HG03432 (cell line): ENCODE data around the gene PDIA5.

Source experiments
- ATAC-seq: cut with Tn5 transposase; IDR thresholded peaks from one replicate; pipeline ENCODE4 v1.9.1; 2021; ENCODE audit warnings: mild to moderate bottlenecking, moderate library complexity; ENCODE audit not compliant: unreplicated experiment

The PDIA5 gene

DNA sequence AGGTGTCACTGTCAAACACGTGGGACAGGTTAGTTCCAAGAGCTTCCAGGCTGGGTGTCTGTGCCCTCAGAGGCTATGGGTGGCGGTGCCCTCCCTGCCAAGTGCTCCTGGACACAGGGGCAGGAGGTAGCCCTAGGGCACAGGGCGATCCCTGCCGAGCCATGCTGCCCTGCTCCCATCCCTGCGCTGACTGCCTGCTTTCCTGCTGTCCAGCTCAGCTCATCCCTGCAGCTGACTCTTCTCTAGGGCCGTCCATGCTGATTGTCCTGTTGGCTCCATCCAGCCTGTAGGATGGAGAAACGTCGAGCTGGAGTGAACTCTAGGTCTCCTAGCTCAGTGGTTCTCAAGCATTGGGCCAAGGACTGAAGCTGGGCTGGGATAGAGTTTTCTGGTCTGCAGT, 3.7 kb downstream of the PDIA5 start:
- ATAC-seq = no peak

DNA sequence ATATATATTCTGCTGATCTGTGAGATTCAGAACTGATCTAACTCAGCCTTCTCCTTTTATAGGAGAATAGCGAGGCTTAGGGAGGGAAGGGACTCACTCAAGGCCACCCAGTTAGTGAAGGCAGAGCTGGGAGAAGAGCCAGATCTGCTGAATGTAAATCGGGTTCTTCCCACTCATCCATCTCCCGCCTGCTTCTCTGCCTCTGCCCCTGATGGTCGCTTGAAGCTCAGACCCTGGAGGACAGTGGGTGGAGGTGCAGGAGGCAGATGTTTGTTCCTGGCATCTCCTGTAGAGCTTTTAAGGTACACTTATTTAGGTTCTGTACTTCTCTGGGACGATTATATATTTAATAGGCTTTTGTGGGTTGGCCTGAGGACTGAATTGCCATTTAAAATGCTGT, 4.3 kb downstream of the PDIA5 start:
- ATAC-seq = no peak

DNA sequence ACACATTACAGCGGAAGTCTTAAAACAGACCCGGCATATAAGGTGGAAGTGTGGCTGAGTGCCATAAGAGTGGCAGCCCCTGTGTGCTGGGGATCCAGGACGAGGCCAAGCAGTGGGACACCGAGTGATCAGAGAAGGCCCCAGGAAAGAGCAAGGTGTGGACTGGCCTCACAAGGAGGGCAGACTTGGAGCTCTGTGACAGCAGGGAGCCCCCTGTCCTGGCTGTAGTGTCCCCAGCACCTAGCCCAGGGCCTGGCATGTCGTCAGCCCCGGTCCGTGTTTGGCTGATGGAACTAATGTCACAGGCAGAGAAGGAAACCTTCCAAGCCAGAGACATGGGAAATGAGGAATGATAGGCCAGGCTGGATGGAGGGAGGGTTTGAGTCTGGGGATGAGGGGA, 4.8 kb downstream of the PDIA5 start:
- no peak for ATAC-seq

DNA sequence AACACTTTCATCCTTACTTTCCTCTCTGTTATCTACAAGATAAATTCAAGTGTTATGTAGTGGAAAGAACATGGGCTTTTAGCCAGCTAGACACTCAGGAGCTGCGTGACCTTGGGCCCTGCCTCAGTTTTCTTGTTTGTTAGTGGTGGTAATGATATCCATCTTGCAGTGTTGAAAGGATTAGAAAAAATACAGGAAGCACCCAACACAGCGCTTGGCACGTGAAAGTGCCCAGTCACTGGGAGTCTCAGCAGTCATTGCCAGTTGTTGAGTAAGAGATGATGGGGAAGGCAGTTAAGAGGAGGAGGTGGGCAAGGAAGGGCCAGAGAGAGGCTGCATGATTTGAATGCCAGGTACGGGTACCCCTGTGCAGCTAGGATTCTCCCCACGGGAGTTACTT, 5.3 kb downstream of the PDIA5 start:
- ATAC-seq = no peak

DNA sequence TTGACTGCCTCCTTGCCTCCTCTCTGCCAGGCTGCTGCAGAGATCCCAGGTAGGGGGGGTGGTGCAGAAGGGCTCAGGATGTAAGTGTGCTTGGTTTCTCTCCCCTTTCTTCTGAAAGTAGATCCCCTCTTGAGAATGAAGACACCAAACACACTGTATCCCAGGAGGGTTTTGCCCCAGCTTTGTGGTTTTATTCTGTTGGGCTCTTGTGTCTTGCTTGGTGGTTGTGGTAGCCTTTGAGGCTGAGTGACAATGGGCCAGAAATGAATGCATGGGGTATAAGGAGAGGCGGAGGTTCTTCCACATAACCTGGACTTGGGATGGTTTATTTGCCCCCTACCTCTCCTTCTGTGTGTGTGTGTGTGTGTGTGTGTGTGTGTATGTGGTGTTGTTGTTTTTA, 5.7 kb downstream of the PDIA5 start:
- no peak for ATAC-seq

DNA sequence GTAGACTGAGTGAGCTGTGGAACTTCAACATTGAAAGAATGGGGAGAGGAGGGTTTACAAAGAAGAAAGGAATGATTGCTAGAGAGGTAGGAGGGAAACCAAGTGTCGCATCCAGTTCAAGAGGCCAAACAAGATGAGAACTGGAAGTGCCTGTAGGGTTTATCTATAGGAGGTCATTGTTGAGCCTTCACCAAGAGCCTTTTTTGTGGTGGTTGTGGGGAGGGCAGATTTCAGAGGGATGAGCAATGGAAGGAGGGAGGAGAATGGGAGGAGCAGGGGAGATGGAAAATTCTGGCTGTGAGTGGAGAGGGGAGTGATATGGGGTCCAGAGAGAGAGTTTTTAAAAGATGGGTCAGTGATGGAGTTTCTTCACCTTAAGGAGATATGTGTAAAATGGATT, 8.5 kb downstream of the PDIA5 start:
- ATAC-seq = no peak

DNA sequence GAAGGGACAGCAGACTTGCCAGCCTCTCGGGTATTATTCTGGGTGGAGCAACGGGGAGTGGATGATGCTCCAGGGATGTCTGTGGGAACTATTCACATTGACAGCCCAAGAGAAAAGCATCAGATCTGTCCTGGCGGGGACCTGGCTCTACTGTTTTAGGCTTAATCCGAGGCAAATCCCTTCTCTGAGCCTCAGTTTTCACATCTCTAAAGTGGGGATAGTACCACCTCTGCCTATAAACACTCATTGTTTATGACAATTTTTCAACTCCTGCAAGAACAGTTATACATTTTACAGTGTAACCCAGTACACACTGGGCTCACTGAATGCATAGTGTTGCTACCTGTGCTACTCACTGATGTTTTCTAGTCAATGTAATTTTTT, 9.3 kb downstream of the PDIA5 start:
- ATAC-seq = no peak

DNA sequence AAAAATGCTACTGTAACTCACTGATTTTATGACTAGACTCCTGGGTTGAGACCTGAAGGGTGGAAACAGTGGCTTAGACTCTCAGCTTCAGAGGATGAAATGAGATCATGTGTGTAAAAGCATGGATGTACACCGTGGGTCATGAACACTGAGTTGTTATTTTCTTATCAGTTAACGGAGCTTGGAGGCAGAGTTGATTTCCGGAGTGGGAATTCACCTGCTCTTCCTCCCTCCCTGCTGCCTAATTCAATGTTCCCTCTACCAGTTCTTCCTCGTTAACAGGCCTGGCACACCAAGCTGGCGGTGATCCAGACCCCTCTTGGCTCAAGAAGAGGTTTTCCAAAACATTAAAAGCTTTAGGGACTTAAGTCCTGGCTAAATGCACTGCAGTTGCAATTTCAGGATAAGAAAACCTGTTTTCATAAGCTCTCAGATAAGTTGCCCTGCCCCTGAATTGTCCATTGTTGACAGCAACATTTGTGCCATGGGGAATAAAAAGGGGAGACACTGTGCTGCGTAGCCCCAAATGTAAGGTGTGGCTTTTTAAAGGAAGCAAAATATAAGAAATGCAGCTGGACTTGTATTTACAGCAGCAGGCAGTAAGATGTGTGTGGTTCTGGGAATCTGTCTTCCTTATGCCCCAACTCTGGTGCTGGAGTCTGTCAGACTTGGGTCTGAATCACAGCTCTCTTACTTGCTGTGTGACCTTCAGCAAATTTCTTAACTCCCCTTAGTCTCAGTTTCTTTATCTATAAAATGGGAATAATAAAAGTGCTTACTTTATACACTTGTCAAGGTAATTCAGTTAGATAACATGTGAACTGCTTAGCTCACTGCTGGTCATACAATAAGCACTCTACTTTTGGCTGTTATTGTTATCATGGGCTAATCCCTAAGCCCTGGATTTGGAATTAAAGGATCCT, 9.9 kb downstream of the PDIA5 start:
- ATAC-seq = no peak

DNA sequence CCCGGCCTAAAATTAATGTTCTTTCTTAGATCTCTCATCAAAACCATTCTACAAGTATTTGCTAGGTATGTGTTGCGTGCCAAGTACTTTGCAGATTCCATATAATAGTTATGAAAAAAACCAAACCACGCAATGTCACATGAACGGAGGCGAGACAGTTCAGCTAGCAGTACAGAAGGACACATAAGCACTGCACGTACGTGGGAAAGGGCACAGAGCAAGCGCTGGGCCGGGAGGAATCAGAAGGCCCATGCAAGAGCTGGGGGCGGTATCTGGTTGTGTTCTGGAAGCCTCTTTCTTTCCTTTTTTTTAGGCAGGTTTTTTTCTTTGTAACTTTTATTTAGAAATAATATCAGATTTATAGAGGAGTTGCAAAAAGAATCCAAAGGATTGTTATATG, 11.3 kb downstream of the PDIA5 start:
- no peak for ATAC-seq

DNA sequence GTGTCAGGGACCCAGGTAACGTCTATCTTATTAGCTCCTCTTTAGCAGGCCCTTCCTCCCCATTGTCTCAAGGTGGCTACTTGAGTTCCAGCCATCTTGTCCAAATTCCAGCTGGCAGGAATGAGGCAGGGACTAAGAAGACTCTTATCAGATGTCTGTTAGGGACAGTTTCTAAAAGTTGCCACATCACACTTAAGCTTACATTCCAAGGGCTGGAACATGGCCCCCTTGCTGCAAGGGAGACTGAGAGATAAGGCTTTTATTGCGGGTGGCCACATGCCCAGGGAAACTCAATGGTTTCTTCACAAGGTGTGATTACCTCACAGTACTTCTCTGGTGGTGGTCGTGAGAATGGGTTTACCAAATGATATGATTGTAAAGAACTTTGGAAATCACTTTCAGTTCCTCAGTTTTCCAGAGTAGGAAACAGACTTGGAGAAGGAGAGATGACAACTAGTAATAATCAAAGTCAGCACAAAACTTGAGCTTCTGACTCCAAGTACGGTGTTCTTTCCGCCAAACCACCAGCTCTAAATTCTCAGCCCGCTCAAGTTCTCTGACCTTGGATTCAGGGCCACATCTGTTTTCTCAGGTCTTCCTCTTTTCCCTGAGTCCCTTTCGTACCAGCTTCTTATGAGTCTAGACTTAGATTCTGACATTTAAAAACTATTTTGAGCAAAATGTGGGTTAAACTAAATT, 14.2 kb downstream of the PDIA5 start:
- ATAC-seq = no peak

DNA sequence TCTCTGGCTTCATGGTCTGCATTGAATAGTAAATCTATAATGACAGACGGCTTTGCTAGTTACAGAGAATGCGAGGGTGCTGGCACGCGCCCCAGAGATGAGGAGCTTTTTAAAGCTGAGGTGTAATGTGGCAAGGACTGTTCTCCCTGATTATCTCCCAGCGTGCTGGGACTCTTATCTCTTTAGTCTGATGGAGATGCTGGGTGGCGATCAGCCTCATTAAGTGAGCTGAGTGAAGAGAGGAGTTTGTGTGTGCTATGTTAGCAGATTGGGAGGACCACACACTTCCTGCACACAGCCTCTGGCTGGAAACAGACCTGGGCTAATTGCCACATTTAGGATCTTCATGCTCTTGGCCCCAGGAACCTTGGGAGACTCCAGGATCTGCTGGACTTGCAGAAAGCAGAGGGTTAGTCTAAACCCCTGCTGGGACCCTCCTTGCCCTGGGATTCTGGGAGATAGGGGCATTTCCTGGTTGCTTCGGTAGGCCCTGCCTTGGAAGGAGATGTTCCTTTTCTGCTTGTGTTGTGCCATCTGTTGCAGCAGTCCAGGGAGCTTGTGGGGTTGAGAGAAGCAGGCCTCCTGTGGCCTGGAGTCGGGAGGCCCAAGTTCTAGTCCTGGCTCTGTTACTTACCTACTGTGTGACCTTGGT, 15.0 kb downstream of the PDIA5 start:
- ATAC-seq = no peak

DNA sequence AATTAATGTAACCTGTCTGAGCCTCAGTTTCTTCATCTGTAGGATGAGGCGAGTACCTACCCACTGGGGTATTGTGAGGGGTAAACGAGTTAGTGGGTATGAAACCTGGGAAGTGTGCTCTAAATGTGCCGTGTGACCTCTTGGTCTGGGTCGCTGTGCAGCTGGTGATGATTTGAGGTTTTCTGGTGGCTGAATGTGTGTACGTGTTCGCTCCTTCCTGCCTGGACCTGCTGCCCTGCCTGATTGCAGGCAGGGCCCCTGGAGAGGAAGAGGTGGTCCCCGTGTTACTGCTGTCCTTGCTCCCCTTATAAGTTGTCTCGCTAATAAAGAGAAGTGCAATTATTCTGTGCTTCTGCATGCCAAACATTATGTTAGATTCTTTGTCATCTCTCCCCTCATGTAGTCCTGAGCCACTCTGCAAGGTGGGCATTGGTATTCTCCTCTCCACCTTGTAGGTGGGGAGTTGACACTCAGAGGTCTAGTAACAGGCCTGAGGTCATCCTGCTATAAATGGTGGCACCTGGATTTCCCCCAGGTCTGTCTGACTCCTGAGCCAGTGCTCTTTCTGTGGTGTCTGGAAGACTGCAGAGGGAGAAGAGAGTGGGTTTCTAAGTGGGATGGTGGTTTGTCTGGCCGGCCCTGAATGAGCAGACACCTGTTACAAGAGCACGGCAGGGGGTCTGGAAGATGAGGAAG, 15.7 kb downstream of the PDIA5 start:
- peak; percentile 79 for ATAC-seq

DNA sequence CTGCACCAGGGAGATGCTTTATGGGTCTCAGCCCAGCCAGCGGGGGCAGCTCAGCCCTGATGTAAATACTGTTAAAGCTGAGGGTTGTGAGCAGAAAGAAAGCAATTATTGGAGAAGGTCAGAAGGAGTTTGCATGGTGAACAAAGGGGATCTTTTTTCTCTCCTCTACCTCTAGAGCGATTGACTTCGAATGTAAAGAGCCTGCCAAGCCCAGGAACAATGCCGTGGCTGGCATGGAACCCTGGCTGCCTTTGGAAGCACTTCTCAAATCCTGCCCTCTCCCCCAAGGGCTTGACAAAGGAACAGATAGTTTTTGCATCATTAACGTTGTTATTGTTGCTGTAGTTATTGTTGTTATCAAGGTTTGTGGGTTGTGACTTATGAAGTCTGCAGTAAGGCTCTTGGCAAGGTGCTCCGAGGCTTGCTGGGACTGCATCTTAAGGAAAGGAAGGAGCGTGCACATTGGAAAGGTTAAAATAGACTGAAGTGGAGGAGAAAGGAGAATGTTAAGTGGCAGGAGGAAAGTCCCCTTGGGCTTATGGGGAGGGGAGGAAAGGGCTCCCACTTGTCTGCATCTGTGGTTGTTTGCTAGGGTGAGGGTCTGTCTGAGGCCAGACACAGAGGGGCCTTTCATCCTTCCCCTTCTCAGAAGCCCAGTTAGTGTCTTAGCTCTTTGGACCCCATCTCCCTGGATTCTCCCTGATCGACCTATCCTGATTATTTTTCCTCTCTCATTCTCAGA, 16.7 kb downstream of the PDIA5 start:
- no peak for ATAC-seq

DNA sequence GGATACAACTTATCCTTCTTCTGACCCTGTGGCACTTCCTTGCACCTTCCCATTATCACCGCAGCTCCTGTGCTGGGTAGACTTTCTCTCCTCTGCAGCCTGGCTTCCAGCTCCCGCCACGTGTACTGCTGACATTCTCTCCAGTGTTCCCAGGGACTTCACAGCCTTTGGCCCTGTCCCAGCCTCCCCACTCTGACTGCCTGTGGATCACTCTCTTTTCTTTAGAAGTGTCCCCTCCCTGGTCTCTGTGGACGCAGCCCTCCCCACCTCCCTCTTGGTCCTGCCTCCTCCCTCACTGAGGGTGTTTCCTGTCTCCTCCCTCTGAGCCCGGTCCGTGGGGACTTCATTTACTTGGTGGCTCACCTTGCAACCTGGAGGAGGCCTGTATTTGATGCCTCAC, 17.4 kb downstream of the PDIA5 start:
- ATAC-seq = no peak

DNA sequence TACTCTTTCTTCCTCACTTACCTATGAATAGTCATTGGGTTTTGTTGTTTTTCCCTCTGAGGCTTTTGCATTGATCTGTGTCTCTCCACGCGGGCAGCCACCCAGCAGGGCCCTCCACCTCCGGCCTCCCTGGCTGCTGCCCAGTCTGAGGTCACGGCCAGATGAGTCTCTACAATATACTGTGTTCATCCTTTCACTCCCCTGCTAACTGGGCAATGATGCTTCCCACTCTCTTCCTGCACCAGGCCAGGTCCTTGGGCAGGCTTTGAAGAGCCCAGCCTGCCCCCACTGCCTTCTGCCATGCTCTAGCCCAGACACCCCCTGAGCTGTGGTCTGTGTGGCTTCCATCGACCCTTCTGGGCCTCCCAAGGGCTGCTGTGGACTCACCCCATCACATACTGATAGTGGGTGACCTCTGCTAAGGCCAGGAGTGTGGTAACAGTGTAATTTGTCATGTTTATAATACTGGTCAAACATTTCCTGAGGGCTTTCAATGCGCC, 18.0 kb downstream of the PDIA5 start:
- ATAC-seq = no peak

DNA sequence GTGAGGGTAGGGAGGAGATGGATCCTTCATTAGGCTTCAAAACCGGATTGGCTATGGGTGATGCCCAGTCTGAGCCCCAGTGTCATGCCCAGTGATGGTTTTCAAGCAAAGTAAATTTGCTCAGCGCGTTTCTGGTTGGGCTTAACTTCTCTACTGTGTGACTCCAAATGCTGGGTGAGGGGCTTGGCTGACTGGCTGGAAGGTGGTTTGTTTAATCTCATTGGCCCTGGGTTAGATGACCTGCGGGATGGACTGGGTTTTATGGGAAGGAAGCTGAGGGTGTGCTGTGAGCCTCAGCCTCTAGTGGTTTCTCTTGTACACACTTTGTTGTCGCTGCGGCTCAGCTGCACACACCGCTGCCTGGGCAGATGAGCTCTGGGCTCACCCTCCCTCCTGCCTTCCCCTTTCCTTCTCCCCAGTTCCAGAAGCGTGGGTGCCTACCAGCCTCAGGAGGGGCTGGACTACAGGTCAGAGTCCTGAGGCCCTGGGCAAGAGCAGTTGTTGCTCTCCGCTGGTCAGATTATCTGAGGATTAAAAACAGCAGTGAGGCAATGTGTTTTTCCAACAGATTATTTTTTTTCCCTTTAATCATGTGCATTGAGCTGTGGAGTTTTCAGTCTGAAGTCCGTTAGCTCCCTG, 18.6 kb downstream of the PDIA5 start:
- no peak for ATAC-seq

DNA sequence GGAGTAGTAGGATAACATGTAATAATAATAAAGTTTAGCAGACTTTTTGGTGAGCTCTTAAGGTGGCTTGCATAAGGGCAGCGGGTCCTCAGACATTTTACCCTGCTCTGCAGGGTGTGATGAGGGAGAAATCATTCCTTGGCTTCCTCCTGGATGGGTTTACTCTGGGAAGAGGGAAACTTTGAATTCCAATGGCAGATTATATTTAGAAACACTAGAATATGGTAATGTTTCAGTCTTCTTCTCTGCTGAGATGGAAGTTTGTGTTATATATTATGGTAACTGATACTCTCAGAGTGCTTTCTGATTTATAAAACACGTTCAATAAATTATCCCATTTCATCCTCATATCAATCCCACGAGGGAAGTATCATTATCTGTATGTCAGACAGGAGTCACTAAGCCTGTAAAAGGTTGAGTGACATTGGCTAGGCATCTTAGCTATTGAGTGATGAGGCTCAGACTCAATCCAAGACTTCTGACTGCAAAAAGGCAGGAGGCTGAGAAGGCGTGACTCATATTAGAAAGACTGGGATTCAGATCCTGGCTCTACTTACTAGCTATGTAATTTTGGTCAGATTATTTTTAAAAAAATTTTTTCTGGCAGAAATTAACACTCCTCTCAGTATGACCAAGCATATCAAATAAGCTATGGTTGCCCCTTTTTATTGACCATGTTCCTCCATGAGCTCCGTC, 19.3 kb downstream of the PDIA5 start:
- no peak for ATAC-seq

DNA sequence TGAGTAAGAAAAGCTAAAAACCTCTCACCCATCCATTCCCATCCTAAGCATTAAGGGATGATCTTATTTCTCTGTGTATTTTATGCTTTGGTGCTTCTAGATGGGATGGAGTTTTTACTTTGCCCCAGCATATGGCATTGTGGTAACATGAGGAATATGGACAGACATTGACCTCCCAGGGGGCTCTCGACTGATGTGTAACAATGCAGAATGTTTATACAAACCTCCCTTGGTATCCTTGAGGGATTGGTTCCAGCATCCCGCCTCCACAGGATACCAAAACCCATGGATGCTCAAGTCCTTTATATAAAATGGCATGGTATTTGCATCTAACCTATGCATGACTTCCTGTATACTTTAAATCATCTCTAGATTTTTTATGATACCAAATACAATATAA, 21.6 kb downstream of the PDIA5 start:
- no peak for ATAC-seq

DNA sequence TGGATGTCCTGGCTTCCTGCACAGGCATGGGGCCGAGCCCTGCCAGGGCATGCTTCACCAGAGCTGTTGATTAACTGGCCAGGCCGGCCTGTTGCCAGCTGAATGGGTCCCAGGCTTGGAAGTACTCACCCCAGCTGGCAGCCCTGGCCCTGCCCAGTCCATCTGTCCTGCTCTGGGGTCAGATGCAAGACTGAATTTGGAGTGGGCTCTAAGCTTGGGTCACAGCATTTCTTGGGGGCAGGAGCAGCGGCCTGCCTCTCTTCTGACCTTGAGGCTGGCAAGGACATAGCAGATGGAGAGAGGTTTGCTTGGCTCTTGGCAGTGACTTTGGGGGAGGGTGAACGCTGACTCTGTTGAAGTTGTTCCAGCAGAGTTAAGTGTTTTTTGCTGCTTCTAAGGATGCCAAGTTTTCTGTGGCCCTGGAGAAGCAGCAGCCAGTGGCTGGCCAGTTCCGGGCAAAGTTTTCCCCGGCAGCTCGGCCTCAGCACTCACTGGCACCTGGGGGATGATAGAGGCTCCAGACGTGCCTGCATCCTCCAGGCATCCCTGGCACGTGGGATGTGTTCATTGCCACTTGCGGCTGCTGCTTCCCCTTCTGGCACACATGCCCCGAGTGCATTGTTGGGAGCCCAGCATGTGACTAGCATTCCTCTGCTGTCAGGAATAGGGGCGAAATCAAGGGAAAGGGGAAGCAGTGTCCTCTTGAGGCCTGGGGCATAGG, 22.9 kb downstream of the PDIA5 start:
- ATAC-seq = no peak
